OCI-LY7 (cell line): ENCODE measurements around the gene ARHGEF18. TPM values are rescaled to one million over a fixed set of nuclear protein-coding genes. Genes with fewer than 3 reads are reported as not detected.

Experiments
- BruUV-seq: library from RNA; stranded (reverse); fragments of 400-500 nt; replicated peaks from 2 replicates; lab custom pipeline; 2021; lab: Mats Ljungman, UMichigan
- CTCF ChIA-PET: fragments of 300-600 bp; sonication (Branson Sonifier 250); formaldehyde crosslinking; loops from one replicate; lab custom pipeline; 2022; ENCODE audit warnings: antibody characterized with exemption; ENCODE audit not compliant: unreplicated experiment; lab: Charles Lee
- POLR2A ChIA-PET: fragments of 300-600 bp; sonication (Branson Sonifier 250); formaldehyde crosslinking; loops from one replicate; lab custom pipeline; 2022; ENCODE audit warnings: antibody characterized with exemption; lab: Charles Lee
- DNase-seq: peaks from one replicate; pipeline ENCODE4 v3.0.0-alpha.2; 2015; ENCODE audit warnings: low spot score
- H2AFZ ChIP-seq: fragments of 200-600 bp; sonication (generic), shearing (Covaris generic); 2 replicates; pipeline ENCODE4 v1.6.1; 2014; ENCODE audit warnings: mild to moderate bottlenecking, antibody characterized with exemption, low read length, moderate library complexity
- H3K27ac ChIP-seq: fragments of 200-600 bp; sonication (generic); 2 replicates; pipeline ENCODE4 v1.5.1; 2014; ENCODE audit warnings: mixed run types, low read depth, mild to moderate bottlenecking, moderate library complexity, low read length, inconsistent platforms; ENCODE audit not compliant: poor library complexity, severe bottlenecking
- H3K36me3 ChIP-seq: fragments of 200-600 bp; sonication (generic); 2 replicates; pipeline ENCODE4 v1.6.1; 2014; ENCODE audit warnings: mild to moderate bottlenecking, antibody characterized with exemption, low read length, moderate library complexity, mixed read lengths; ENCODE audit not compliant: insufficient read depth
- H3K4me1 ChIP-seq: fragments of 200-600 bp; sonication (generic); 2 replicates; pipeline ENCODE4 v1.5.1; 2014; ENCODE audit warnings: mild to moderate bottlenecking, low read length; ENCODE audit not compliant: insufficient read depth, poor library complexity, severe bottlenecking
- H3K4me2 ChIP-seq: fragments of 200-600 bp; sonication (generic); 2 replicates; pipeline ENCODE4 v1.6.1; 2014; ENCODE audit warnings: mild to moderate bottlenecking, low read length
- H3K4me3 ChIP-seq: fragments of 200-600 bp; sonication (generic); 2 replicates; pipeline ENCODE4 v1.5.1; 2014; ENCODE audit warnings: mild to moderate bottlenecking, low read depth, low read length; ENCODE audit not compliant: poor library complexity, severe bottlenecking
- H3K79me2 ChIP-seq: fragments of 200-600 bp; sonication (generic); 2 replicates; pipeline ENCODE4 v1.6.1; 2016; ENCODE audit warnings: low read depth, mild to moderate bottlenecking, low read length, moderate library complexity, mixed read lengths; ENCODE audit not compliant: insufficient read depth
- H3K9me2 ChIP-seq: fragments of 200-600 bp; sonication (generic); 2 replicates; pipeline ENCODE4 v1.6.1; 2016; ENCODE audit warnings: mild to moderate bottlenecking, low read length, mixed read lengths; ENCODE audit not compliant: insufficient read depth
- H3K9me3 ChIP-seq: fragments of 200-600 bp; sonication (generic); 2 replicates; pipeline ENCODE4 v1.6.1; 2014; ENCODE audit warnings: mild to moderate bottlenecking, mixed run types, low read length, mixed read lengths
- H4K20me1 ChIP-seq: fragments of 200-600 bp; sonication (generic); 2 replicates; pipeline ENCODE4 v1.6.1; 2014; ENCODE audit warnings: mild to moderate bottlenecking, antibody characterized with exemption, low read length, moderate library complexity, mixed read lengths; ENCODE audit not compliant: insufficient read depth
- EZH2phosphoT487 ChIP-seq: fragments of 200-600 bp; sonication (generic); IDR thresholded peaks from 2 replicates; pipeline ENCODE4 v1.6.1; 2018; ENCODE audit warnings: low read depth, borderline replicate concordance, mild to moderate bottlenecking, mixed run types, antibody characterized with exemption, low read length, moderate library complexity, mixed read lengths
- intact Hi-C: fragments of 100-400 bp; cut with micrococcal nuclease; formaldehyde crosslinking; loops from one replicate; pipeline ENCODE4 v1.10.0; 2022; ENCODE audit not compliant: unreplicated experiment
- total RNA-seq, 2 experiments: library from RNA; depleted of rRNA in 1 of 2; stranded (reverse); fragments of >200 nt in 1 of 2; shearing (Covaris generic) in 1 of 2; gene quantifications; 2 replicates each; pipeline ENCODE4 v1.2.3, GENCODE V29; 2014 to 2022
- TF ChIP-seq, protein P1 (sequence below): fragments of 200-600 bp; sonication (generic); conservative IDR thresholded peaks from 2 replicates; pipeline ENCODE4 v1.5.1; 2014; ENCODE audit warnings: mild to moderate bottlenecking, antibody characterized with exemption, low read length, moderate library complexity, mixed read lengths

Gene ARHGEF18
- total RNA-seq, 2 experiments from 2014 or later: 48.1 to 55.2 TPM

DNA sequence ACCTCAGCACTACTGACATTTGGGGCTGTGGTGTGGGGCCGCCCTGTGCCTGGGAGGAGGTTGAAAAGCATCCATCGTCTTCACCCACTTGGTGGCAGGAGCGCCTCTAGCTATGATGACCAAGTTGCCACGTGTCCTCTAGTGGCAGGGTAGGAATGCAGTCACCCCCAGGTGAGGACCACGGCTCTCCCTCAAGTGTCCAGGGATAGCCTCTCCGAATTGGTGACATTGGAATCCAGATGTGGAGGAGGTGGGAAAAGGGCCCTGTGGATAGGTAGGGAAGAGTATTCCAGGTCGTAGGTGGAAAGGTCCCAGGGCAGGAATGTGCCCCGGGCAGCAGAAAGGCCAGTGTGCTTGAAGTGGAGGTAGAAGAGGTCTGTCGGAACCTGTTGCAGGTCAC, 37.6 kb downstream of the ARHGEF18 start:
- intact Hi-C loops: no loop called here
- BruUV-seq: TSS peak; percentile 39
- H3K9me3 ChIP-seq: no peaks in the 10 kb centered on the region
- no peak overlapping the region for H2AFZ ChIP-seq
- no peaks in the 10 kb centered on the region for H3K4me1 ChIP-seq
- H3K9me2 ChIP-seq: no peaks in the 10 kb centered on the region
- no peak overlapping the region for H3K4me3 ChIP-seq
- H4K20me1 ChIP-seq: no peaks in the 10 kb centered on the region
- ChIA-PET POLR2A (no interaction called here), CTCF (no interaction called here)
- no peak for DNase-seq
- peaks cover 90% of the 10 kb centered on the region for H3K36me3 ChIP-seq
- H3K4me2 ChIP-seq: no peak overlapping the region
- no peak overlapping the region for H3K27ac ChIP-seq
- H3K79me2 ChIP-seq: no peaks in the 10 kb centered on the region
- TF ChIP-seq, protein P1, sequence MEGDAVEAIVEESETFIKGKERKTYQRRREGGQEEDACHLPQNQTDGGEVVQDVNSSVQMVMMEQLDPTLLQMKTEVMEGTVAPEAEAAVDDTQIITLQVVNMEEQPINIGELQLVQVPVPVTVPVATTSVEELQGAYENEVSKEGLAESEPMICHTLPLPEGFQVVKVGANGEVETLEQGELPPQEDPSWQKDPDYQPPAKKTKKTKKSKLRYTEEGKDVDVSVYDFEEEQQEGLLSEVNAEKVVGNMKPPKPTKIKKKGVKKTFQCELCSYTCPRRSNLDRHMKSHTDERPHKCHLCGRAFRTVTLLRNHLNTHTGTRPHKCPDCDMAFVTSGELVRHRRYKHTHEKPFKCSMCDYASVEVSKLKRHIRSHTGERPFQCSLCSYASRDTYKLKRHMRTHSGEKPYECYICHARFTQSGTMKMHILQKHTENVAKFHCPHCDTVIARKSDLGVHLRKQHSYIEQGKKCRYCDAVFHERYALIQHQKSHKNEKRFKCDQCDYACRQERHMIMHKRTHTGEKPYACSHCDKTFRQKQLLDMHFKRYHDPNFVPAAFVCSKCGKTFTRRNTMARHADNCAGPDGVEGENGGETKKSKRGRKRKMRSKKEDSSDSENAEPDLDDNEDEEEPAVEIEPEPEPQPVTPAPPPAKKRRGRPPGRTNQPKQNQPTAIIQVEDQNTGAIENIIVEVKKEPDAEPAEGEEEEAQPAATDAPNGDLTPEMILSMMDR: 0 out of 2 replicates have a peak, but pooled peaks have one; percentile 18
- no peak for TF ChIP-seq EZH2phosphoT487

DNA sequence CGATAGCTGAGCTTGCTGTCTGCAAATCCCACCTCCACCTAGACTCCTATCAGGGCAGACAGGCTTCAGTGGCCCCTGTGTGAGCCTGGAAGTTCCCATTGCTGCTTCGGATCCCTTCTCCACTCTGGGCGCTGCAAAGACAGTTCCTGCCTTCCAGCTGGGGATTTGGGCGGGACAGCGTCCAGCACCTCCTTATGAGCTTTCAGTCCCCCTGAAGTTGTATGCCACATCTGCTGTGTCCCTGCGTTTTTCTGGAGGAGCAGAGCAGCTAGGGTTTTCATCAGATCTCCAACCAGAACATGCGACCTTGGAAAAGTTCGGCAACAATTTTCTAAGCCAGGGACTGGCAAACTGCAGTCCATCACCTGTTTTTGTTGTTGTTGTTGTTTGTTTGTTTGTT, 38.0 kb downstream of the ARHGEF18 start:
- Histone ChIP-seq H2AFZ (no peak overlapping the region), H3K79me2 (no peaks in the 10 kb centered on the region), H3K4me1 (no peaks in the 10 kb centered on the region), H3K36me3 (peaks cover 92% of the 10 kb centered on the region), H3K9me3 (no peaks in the 10 kb centered on the region), H3K4me2 (no peak overlapping the region), H3K27ac (no peak overlapping the region), H3K4me3 (no peak overlapping the region), H4K20me1 (no peaks in the 10 kb centered on the region), H3K9me2 (no peaks in the 10 kb centered on the region)
- intact Hi-C loops: no loop called here
- POLR2A ChIA-PET: no interaction called here
- no peak for DNase-seq
- TF ChIP-seq, protein P1: no peak
- TF ChIP-seq EZH2phosphoT487: no peak
- BruUV-seq: no TSS peak
- CTCF ChIA-PET: no interaction called here

DNA sequence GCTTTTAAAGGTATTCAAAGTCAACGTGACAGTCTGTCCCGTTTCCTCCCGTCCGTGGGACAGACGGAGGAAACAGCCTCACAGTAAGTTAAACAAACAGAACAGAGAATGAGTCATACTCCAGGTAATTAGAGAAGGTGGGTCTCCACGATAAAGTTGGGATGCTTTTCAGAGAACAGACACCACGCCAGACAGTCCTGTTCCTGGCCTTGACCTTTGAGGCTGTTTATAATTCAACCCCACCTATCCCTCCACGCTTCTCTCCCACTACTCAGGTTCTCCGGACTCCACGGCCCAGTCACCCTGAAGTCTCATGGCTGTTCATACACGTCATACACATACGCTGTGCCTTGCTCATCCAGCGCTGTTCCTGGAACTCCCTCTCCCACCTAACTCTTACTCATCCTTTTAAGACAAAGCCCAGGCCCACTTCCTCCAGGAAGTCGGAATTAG, 42.5 kb downstream of the ARHGEF18 start:
- no TSS peak for BruUV-seq
- Histone ChIP-seq H4K20me1 (0 out of 2 replicates have a peak, but pooled peaks cover 5% of the 10 kb centered on the region), H3K4me2 (no peak overlapping the region), H3K4me1 (peaks cover 16% of the 10 kb centered on the region), H3K9me3 (no peaks in the 10 kb centered on the region), H3K9me2 (no peaks in the 10 kb centered on the region), H3K36me3 (peaks cover 74% of the 10 kb centered on the region), H2AFZ (no peak overlapping the region), H3K27ac (no peak overlapping the region), H3K4me3 (no peak overlapping the region), H3K79me2 (peaks cover 13% of the 10 kb centered on the region)
- TF ChIP-seq EZH2phosphoT487: no peak
- TF ChIP-seq, protein P1: no peak
- POLR2A ChIA-PET: no interaction called here
- CTCF ChIA-PET: no interaction called here
- no peak for DNase-seq
- intact Hi-C loops: no loop called here
